Tongue (tissue), 2 donors: ENCODE results near the gene ROBO1. TPM values are rescaled to one million over a fixed set of nuclear protein-coding genes. Genes with fewer than 3 reads are reported as not detected.

Source experiments
- DNase-seq: peaks from one replicate; pipeline ENCODE4 v3.0.0-alpha.2; 2015
- total RNA-seq: library from RNA; depleted of rRNA; stranded (reverse); fragments of >200 nt; gene quantifications from one replicate; pipeline ENCODE4 v1.2.3, GENCODE V29; 2014

The ROBO1 gene
- total RNA-seq, 1 donor from 2014 or later, result 79.3 TPM

- DNase-seq, result no peak
These were observed 896.8 kb downstream of the ROBO1 start for GRCh38 chr3:78871048-78871447.

GRCh38 chr3:78870484-78870883, 897.3 kb downstream of the ROBO1 start:
- DNase-seq, result no peak

GRCh38 chr3:78868570-78868969, 899.2 kb downstream of the ROBO1 start:
- DNase-seq, result no peak

- no peak for DNase-seq
These were observed 900.1 kb downstream of the ROBO1 start for GRCh38 chr3:78867409-78868372.

GRCh38 chr3:78863306-78864203, 904.2 kb downstream of the ROBO1 start:
- no peak for DNase-seq

- no peak for DNase-seq
These were observed 906.6 kb downstream of the ROBO1 start for GRCh38 chr3:78861156-78861555.

GRCh38 chr3:78860567-78860966, 907.2 kb downstream of the ROBO1 start:
- DNase-seq, result no peak

- DNase-seq, result no peak
These were observed 908.9 kb downstream of the ROBO1 start for GRCh38 chr3:78858910-78859309.

- DNase-seq, result no peak
These were observed 909.6 kb downstream of the ROBO1 start for GRCh38 chr3:78858174-78858573.

- DNase-seq, result no peak
These were observed 910.2 kb downstream of the ROBO1 start for GRCh38 chr3:78857494-78858111.

GRCh38 chr3:78856164-78856563, 911.6 kb downstream of the ROBO1 start:
- DNase-seq, result no peak

- DNase-seq, result no peak
These were observed 912.6 kb downstream of the ROBO1 start for GRCh38 chr3:78855190-78855589.

GRCh38 chr3:78848392-78849288, 919.2 kb downstream of the ROBO1 start:
- no peak for DNase-seq

GRCh38 chr3:78847603-78848002, 920.2 kb downstream of the ROBO1 start:
- no peak for DNase-seq

- DNase-seq, result no peak
These were observed 920.6 kb downstream of the ROBO1 start for GRCh38 chr3:78847203-78847602.

- peak; percentile 66 for DNase-seq
These were observed 921.1 kb downstream of the ROBO1 start for GRCh38 chr3:78846718-78847117.

GRCh38 chr3:78845605-78846004, 922.2 kb downstream of the ROBO1 start:
- DNase-seq, result no peak

- DNase-seq, result no peak
These were observed 923.5 kb downstream of the ROBO1 start for GRCh38 chr3:78844307-78844706.

- DNase-seq, result no peak
These were observed 928.1 kb downstream of the ROBO1 start for GRCh38 chr3:78839693-78840092.

- no peak for DNase-seq
These were observed 929.4 kb downstream of the ROBO1 start for GRCh38 chr3:78838362-78838761.

GRCh38 chr3:78834910-78835309, 932.9 kb downstream of the ROBO1 start:
- no peak for DNase-seq
